H1 (cell line): ENCODE results near the gene YIPF1. TPM values are rescaled to one million over a fixed set of nuclear protein-coding genes. Genes with fewer than 3 reads are reported as not detected.

Experiments used
- ATF3 ChIP-seq: IDR thresholded peaks from 2 replicates; pipeline ENCODE4 v1.6.1; 2011; ENCODE audit warnings: low read depth, mild to moderate bottlenecking, low read length; ENCODE audit not compliant: insufficient read depth
- CBX5 ChIP-seq: fragments of 300-800, 300-1000 bp; sonication (generic); IDR thresholded peaks from 2 replicates; pipeline ENCODE4 v1.7.1; 2016; ENCODE audit warnings: antibody characterized with exemption, low read length, low read depth
- EZH2 ChIP-seq: fragments of 200-600 bp; sonication (generic); IDR thresholded peaks from 2 replicates; pipeline ENCODE4 v1.7.1; 2012; ENCODE audit warnings: low read depth, mild to moderate bottlenecking, moderate library complexity, low read length, inconsistent platforms; ENCODE audit not compliant: severe bottlenecking
- JUN ChIP-seq: IDR thresholded peaks from 2 replicates; pipeline ENCODE4 v1.6.1; 2011; ENCODE audit warnings: low read depth, mild to moderate bottlenecking, improper control_type of control experiment, low read length
- RAD21 ChIP-seq, 2 experiments: IDR thresholded peaks in 1 of 2; conservative IDR thresholded peaks in 1 of 2; 2 replicates each; pipeline ENCODE4 v1.6.1; 2011; ENCODE audit warnings: low read depth in 2 of 2, low read length in 2 of 2, improper control_type of control experiment in 1 of 2, inconsistent platforms in 1 of 2, mild to moderate bottlenecking in 1 of 2, moderate library complexity in 1 of 2
- polyA plus RNA-seq, 7 experiments: library from polyadenylated mRNA; depleted of rRNA in 3 of 7; stranded (reverse) in 5 of 7; unstranded in 2 of 7; fragments of >200 nt in 5 of 7; fragments of 200-250 nt in 2 of 7; gene quantifications; 1 replicate in 5 of 7; 2 replicates in 1 of 7; 4 replicates in 1 of 7; pipeline versions ENCODE4 v1.2.1 to v1.2.3, GENCODE V29; 2011 to 2013; ENCODE audit warnings: missing spikeins in 2 of 7, mixed read lengths in 2 of 7
- total RNA-seq: library from RNA; stranded (reverse); fragmentation: NEBNext Ultra II Directional; extraction: Animal tissue kit (Norgen Biotek cat#: 25700); gene quantifications from 2 replicates; pipeline ENCODE4 v1.2.1, GENCODE V29; 2021

The YIPF1 gene
- total and polyA plus RNA-seq, 2 of the 8 experiments (the other 6 are each of a cell fraction or from before 2014, with no cell fraction given) = 31.8 to 53.7 TPM

- TF ChIP-seq EZH2 = no peak
- no peak for TF ChIP-seq JUN
- no peak for TF ChIP-seq ATF3
- TF ChIP-seq CBX5 = no peak
- peak; percentile 91 to 92 for TF ChIP-seq RAD21 (IDR thresholded peaks at IDR 0.05 in 1 of 2, conservative IDR thresholded peaks at IDR 0.05 in 1 of 2; ENCODE audit: low read depth in 2 of 2, low read length in 2 of 2)
Measured at GRCh38 chr1:53860967-53861411, 28.6 kb downstream of the YIPF1 start (continued).
